Heart right ventricle (tissue), 16 donors: ENCODE measurements around the gene FBN1. TPM values are rescaled to one million over a fixed set of nuclear protein-coding genes. Genes with fewer than 3 reads are reported as not detected.

ENCODE experiments used
- ATAC-seq, 8 donors: fragments of 200-7000 bp; cut with Tn5 transposase; one replicate each; pipeline ENCODE4 v1.9.1; 2020; ENCODE audit warnings: mild to moderate bottlenecking in 8 of 8, moderate library complexity in 8 of 8, moderate number of reproducible peaks in 1 of 8
- DNase-seq, 2 donors: peaks; one replicate each; pipeline ENCODE4 v3.0.0-alpha.2; 2020
- H3K27ac ChIP-seq, 10 donors: fragments of 200-600 bp; sonication (generic) in 2 of 10; one replicate each; pipeline versions ENCODE4 v1.5.0 to v1.8.0; 2020 to 2022; ENCODE audit warnings: mild to moderate bottlenecking in 3 of 10
- H3K27me3 ChIP-seq, 7 donors: fragments of 200-600 bp; one replicate each; pipeline ENCODE4 v1.8.0; 2021 to 2022; ENCODE audit warnings: mild to moderate bottlenecking in 2 of 7
- H3K36me3 ChIP-seq, 9 donors: fragments of 200-600 bp; sonication (generic) in 1 of 9; one replicate each; pipeline versions ENCODE4 v1.5.0 to v1.8.0; 2020 to 2022; ENCODE audit warnings: mild to moderate bottlenecking in 2 of 9
- H3K4me1 ChIP-seq, 9 donors: fragments of 200-600 bp; sonication (generic) in 1 of 9; one replicate each; pipeline versions ENCODE4 v1.5.0 to v1.8.0; 2020 to 2022; ENCODE audit warnings: mild to moderate bottlenecking in 4 of 9
- H3K4me3 ChIP-seq, 10 donors: fragments of 200-600 bp; sonication (generic) in 2 of 10; one replicate each; pipeline versions ENCODE4 v1.5.0 to v1.8.0; 2020 to 2022; ENCODE audit warnings: mild to moderate bottlenecking in 7 of 10, moderate library complexity in 2 of 10
- H3K9me3 ChIP-seq, 11 donors: fragments of 200-600 bp in 10 of 11; sonication (generic) in 2 of 11; one replicate each; pipeline versions ENCODE4 v1.5.0 to v1.8.0; 2013 to 2022; ENCODE audit warnings: mild to moderate bottlenecking in 2 of 11, control low read depth in 1 of 11, moderate library complexity in 1 of 11
- WGBS, 2 donors: extraction: QIAGEN DNeasy Blood & Tissue Kit; methylation state at CpG; one replicate each; pipeline ENCODE4 v1.1.7; 2013; ENCODE audit warnings: inconsistent platforms in 1 of 2; 5-methylcytosine and 5-hydroxymethylcytosine counted together
- intact Hi-C, 10 donors: fragments of 100-400 bp; cut with DNase I; formaldehyde crosslinking; loops; one replicate each; pipeline versions ENCODE4 v1.11.1 to v1.14.2; 2022
- polyA plus RNA-seq, 2 donors: library from polyadenylated mRNA; stranded (reverse); fragments of 200-250 nt; gene quantifications; one replicate each; pipeline ENCODE4 v1.2.3, GENCODE V29; 2013
- total RNA-seq, 10 donors: library from RNA; stranded (reverse); fragmentation: NEBNext Ultra II Directional in 3 of 10; extraction: Animal tissue kit (Norgen Biotek cat#: 25700) in 3 of 10; gene quantifications; one replicate each; pipeline versions ENCODE4 v1.2.1 to v1.2.4, GENCODE V29; 2021 to 2023
- TF ChIP-seq, protein P1 (sequence below), 9 donors: fragments of 200-600 bp; sonication (generic) in 2 of 9; IDR thresholded peaks; one replicate each; pipeline versions ENCODE4 v1.5.0 to v1.8.0; 2021 to 2022; ENCODE audit warnings: antibody characterized with exemption in 9 of 9, mild to moderate bottlenecking in 5 of 9, moderate library complexity in 1 of 9
- donor health status: Arrhythmogenic right ventricular cardiomyopathy.
- donor health status: ischemic (EF 13 %, LVEDD 7.1; RV severe dilation, severe dysfunction).
- donor health status: healthy with polysubstance abuse.
- donor health status: DM: no; HTN: yes; CAD: no.
- donor health status: DM: no; HTN: no; CAD: no.
- donor health status: ischemic (EF 25% LVEDD 6.9; RV normal size, moderate dysfunction).
- donor health status: ischemic (EF 25% LVEDD 5.7; RV mildly dilated, moderate dysfunction).
- donor health status: healthy.
- donor health status: DM: yes; HTN: yes; CAD: no.
- donor health status: Ischemic cardiomyopathy.
- donor health status: ischemic (EF 35%, LVEDD 5.7; RV mildly dilated, moderate dysfunction).
- donor health status: nonischemic (EF 11% LVEDD 7.7; RV severe dilation, severe dysfunction).
- donor health status: DM: yes; HTN: yes; CAD: no.
- donor health status: PGD.
- donor health status: ischemic (EF 29% LVEDD 5.4; RV normal size, mild dysfunction).
- donor health status: nonischemic (EF 23%, LVEDD 6.1; RV moderate dilation, normal function).

Gene FBN1
- total and polyA plus RNA-seq, 12 donors: 7.0 to 116 (median 31.1) TPM

DNA sequence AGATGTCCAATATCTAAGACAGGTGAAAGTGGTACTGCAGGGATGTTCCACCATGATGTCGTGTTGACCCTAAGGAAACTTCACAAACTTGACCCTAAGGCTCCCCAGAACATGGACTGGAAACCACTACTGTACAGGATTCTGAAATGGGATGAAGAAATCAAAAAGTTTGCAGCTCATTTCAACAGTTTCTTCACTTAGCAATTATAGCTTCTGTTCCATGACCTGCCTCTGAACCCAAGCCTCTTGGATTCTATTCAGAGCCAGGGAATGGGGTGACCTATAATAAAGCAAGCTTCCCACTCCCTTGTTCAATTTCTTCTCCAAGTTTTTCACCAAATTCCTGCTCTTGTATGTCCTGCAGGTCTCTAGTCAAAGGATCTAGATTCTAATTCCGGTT, 273.5 kb downstream of the FBN1 start:
- no peaks in the 10 kb centered on the region for H3K36me3 ChIP-seq
- intact Hi-C loops: no loop called here
- 67 to 70% methylated on average over 2 of the region's 2 CpGs for WGBS, 2 donors
- no peaks in the 10 kb centered on the region for H3K9me3 ChIP-seq
- H3K27me3 ChIP-seq: peaks cover 0 to 5% (median 0%) of the 10 kb centered on the region in 7 donors
- TF ChIP-seq, protein P1, sequence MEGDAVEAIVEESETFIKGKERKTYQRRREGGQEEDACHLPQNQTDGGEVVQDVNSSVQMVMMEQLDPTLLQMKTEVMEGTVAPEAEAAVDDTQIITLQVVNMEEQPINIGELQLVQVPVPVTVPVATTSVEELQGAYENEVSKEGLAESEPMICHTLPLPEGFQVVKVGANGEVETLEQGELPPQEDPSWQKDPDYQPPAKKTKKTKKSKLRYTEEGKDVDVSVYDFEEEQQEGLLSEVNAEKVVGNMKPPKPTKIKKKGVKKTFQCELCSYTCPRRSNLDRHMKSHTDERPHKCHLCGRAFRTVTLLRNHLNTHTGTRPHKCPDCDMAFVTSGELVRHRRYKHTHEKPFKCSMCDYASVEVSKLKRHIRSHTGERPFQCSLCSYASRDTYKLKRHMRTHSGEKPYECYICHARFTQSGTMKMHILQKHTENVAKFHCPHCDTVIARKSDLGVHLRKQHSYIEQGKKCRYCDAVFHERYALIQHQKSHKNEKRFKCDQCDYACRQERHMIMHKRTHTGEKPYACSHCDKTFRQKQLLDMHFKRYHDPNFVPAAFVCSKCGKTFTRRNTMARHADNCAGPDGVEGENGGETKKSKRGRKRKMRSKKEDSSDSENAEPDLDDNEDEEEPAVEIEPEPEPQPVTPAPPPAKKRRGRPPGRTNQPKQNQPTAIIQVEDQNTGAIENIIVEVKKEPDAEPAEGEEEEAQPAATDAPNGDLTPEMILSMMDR (IDR thresholded peaks at IDR 0.05): no peak
- no peak overlapping the region for H3K27ac ChIP-seq
- no peak for ATAC-seq
- peaks cover 0 to 6% (median 0%) of the 10 kb centered on the region in 9 donors for H3K4me1 ChIP-seq
- DNase-seq: no peak
- H3K4me3 ChIP-seq: no peak overlapping the region

DNA sequence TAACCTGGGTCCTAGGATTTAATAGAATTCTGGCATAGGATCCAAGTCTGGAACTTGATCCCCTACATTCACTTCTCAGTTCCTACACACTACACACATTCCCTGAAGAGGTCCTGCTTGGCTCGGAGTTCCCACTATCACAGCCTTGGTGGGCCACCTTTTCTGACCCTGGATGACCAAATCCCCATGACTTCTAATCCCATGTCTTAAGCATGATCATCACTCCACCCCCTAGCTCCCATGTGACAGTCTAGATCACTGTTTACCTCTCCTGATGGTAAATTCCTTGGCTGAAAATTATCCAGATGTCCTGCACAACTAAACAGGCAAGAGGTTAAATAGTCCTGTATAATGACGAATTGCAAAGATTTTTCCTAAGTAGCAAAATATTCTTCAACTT, 274.0 kb downstream of the FBN1 start:
- Histone ChIP-seq H3K27me3 (peaks cover 0 to 5% (median 0%) of the 10 kb centered on the region in 7 donors), H3K36me3 (no peaks in the 10 kb centered on the region), H3K9me3 (no peaks in the 10 kb centered on the region), H3K4me1 (peaks cover 0 to 6% (median 0%) of the 10 kb centered on the region in 9 donors), H3K27ac (no peak overlapping the region), H3K4me3 (no peak overlapping the region)
- no peak for DNase-seq
- intact Hi-C loops: no loop called here
- TF ChIP-seq, protein P1 (IDR thresholded peaks at IDR 0.05): no peak
- ATAC-seq: no peak
- WGBS, 2 donors: 68 to 85% methylated on average over 2 of the region's 2 CpGs

DNA sequence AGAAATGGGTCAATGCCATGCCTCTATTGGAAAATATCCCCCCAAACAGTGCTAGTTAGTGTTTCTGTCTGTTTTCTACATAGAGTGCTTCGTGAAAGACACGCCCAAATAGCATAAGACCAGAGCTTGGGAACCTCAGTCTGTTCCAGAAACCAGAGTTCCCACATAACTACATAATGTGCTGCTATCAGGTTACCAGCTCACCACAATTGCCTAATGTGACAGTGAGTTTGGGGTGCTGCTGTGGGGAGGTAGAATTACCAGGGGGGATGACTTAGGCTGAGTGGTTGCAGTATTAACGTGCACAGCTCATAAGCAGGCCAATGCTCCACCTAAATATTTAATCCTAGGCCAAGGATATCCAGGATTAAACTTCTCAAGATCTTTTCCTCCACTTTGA, 275.0 kb downstream of the FBN1 start:
- WGBS, 2 donors: 93 to 98% methylated on average over 3 of the region's 3 CpGs
- H3K4me1 ChIP-seq: peaks cover 0 to 6% (median 0%) of the 10 kb centered on the region in 9 donors
- DNase-seq: no peak
- intact Hi-C loops: no loop called here
- TF ChIP-seq, protein P1 (IDR thresholded peaks at IDR 0.05): no peak
- H3K9me3 ChIP-seq: no peaks in the 10 kb centered on the region
- no peak overlapping the region for H3K27ac ChIP-seq
- ATAC-seq: no peak
- peaks cover 0 to 5% (median 0%) of the 10 kb centered on the region in 7 donors for H3K27me3 ChIP-seq
- no peaks in the 10 kb centered on the region for H3K36me3 ChIP-seq
- no peak overlapping the region for H3K4me3 ChIP-seq

DNA sequence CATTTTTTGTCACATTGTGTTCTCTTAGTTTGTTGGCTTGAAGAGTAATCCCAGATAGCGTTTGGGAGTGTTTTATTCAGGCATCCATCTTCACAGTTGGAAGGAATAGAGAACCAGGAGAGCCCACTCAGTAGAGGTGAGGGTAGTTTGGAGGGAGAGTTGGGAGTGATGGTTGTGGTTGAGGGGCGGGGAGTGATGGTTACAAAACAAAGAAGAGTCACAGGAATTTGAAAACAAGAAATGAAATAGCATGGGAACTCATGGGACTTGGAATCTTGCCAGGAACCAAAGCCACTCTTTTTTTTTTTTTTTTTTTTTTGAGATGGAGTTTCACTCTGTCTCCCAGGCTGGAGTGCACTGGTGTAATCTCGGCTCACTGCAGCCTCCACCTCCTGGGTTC, 278.0 kb downstream of the FBN1 start:
- Histone ChIP-seq H3K27ac (peak overlapping the region in 1 of 10 donors; percentile 32), H3K4me1 (no peaks in the 10 kb centered on the region), H3K36me3 (no peaks in the 10 kb centered on the region), H3K9me3 (no peaks in the 10 kb centered on the region), H3K27me3 (no peaks in the 10 kb centered on the region), H3K4me3 (no peak overlapping the region)
- intact Hi-C loops: loop anchor here in 1 of 10 donors (10.0 kb wide), 1 partner anchor 267 kb away; no protein-coding TSS in a partner anchor
- TF ChIP-seq, protein P1 (IDR thresholded peaks at IDR 0.05): no peak
- DNase-seq: no peak
- peak in 2 of 8 donors; percentile 18 to 61 for ATAC-seq
- 68 to 74% methylated on average over 3 of the region's 3 CpGs for WGBS, 2 donors
